ENCODE results near the gene ENKD1. TPM values are rescaled to one million over a fixed set of nuclear protein-coding genes. Genes with fewer than 3 reads are reported as not detected.

ENKD1 gene
- total and polyA plus RNA-seq, 5 donors, result 8.6 to 12.9 (median 10.0) TPM

GRCh38 chr16:67672306-67672705, 5.8 kb upstream of the ENKD1 start:
- peaks cover 8% of the 10 kb centered on the region for H3K4me1 ChIP-seq (ENCODE audit: control insufficient read depth, insufficient read depth, low read length)
- intact Hi-C loops (cut with DNase I), result loop anchor here in 2 of 4 donors (10.0 kb wide), 2 partner anchors 132 to 142 kb away; partner anchors contain the start of genes RANBP10 (in 1 of the 2) and TSNAXIP1 (in 1 of the 2)
- no peaks in the 10 kb centered on the region for H3K9me3 ChIP-seq (ENCODE audit: control insufficient read depth, low read length)
- DNase-seq (no peak), ATAC-seq (no peak)
- 35% methylated on average over 4 of the region's 4 CpGs for WGBS
- no peak overlapping the region for H3K4me3 ChIP-seq (ENCODE audit: low read length)
- H3K27me3 ChIP-seq (ENCODE audit: control insufficient read depth, insufficient read depth), result no peaks in the 10 kb centered on the region
- H3K27ac ChIP-seq (ENCODE audit: low read length), result no peak overlapping the region

GRCh38 chr16:67669499-67670101, 3.0 kb upstream of the ENKD1 start:
- 90% methylated on average over 10 of the region's 10 CpGs for WGBS
- Histone ChIP-seq H3K27me3 (ENCODE audit: control insufficient read depth, insufficient read depth) (no peaks in the 10 kb centered on the region), H3K4me3 (ENCODE audit: low read length) (no peak overlapping the region), H3K4me1 (ENCODE audit: control insufficient read depth, insufficient read depth, low read length) (peaks cover 10% of the 10 kb centered on the region), H3K27ac (ENCODE audit: low read length) (no peak overlapping the region), H3K9me3 (ENCODE audit: control insufficient read depth, low read length) (no peaks in the 10 kb centered on the region)
- intact Hi-C loops (cut with DNase I), result loop anchor here (5.0 to 10.0 kb wide), 5 partner anchors 105 to 147 kb away; partner anchors contain the start of genes CTCF (in 3 of the 4), RANBP10 (in 1 of the 4), RIPOR1 (in 1 of the 4) and TSNAXIP1 (in 1 of the 4)
- DNase-seq (peak in 1 of 3 donors; percentile 56), ATAC-seq (no peak)

DNA sequence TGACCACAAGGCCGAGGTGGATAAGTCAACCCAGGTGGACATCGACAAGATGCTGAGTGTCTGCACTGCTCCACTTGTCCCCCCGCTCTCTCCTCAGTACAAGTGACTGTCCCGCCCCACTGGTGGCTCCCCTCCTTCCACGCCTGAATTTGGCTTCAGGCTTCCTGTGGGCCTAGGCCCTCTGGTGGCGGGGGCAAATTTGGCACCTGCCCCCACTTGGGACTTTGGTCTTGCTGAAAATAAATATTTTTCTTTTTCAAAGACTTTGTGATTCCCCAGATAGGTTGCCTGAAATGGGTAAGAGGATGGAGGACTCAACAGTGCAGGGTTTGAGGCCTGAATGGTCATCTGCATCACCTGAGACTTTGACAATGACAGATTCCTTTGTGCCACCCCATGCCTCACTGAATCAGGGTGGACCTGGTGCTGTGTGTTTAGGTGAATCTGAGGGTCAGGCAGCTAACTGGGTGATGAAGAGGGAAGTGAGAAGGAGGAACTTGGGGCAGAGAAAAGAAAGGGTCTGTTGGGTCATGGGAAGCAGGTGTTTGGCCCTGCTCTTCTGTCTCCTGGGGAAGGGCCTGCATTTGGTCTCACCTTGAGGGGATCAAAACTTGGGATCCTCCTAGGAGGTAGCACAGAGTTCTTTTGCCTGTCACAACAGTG, 2.1 kb upstream of the ENKD1 start:
- no peak for ATAC-seq
- WGBS, result 92% methylated on average over 6 of the region's 6 CpGs
- H3K4me3 ChIP-seq (ENCODE audit: low read length), result no peak overlapping the region
- H3K27me3 ChIP-seq (ENCODE audit: control insufficient read depth, insufficient read depth), result no peaks in the 10 kb centered on the region
- H3K27ac ChIP-seq (ENCODE audit: low read length), result no peak overlapping the region
- H3K4me1 ChIP-seq (ENCODE audit: control insufficient read depth, insufficient read depth, low read length), result peaks cover 8% of the 10 kb centered on the region
- intact Hi-C loops (cut with DNase I), result loop anchor here (5.0 to 10.0 kb wide), 3 partner anchors 104 to 146 kb away; partner anchors contain the start of genes CTCF (in 3 of the 4) and RIPOR1 (in 1 of the 4)
- peak in 2 of 3 donors; percentile 59 to 64 for DNase-seq
- H3K9me3 ChIP-seq (ENCODE audit: control insufficient read depth, low read length), result no peaks in the 10 kb centered on the region

DNA sequence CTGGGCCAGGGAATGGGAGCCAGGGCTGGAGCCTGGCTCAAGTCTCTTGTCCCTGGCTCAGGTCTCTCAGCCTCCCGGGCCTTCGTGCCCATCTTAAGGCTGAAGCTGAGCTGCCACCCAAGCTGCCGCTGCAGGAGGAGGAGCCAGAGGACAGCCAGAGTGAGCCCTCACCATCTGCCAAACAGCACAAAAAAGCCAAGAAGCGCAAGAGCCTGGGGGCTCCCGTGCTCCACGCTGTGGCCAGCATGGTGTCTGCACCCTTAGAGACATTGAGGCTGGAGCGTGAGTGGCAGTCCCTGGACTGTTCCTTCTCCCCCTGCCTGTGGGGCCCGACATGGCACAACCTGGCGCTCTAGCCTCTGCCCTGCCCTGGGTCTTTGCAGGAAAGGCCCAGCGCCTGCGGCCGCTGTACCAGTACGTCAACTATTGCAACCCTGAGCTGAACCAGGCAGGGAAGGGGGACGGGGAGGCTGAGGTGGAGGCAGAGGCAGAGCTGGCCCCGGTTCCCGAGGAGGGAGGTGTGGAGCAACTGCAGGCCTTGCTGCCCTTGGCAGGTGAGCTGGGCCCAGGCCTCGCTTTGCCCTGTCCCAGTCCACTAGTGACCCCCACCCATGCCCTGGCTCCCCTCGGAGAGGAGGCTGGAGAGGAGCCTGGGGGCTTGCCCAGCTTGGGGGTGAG, 1.4 kb upstream of the ENKD1 start:
- DNase-seq, result peak; percentile 88 to 95 (median 94)
- intact Hi-C loops (cut with DNase I), result loop anchor here (2.0 to 10.0 kb wide), 4 partner anchors 103 to 147 kb away; partner anchors contain the start of genes CTCF (in 3 of the 4) and RIPOR1 (in 1 of the 4)
- Histone ChIP-seq H3K4me1 (ENCODE audit: control insufficient read depth, insufficient read depth, low read length) (peaks cover 5% of the 10 kb centered on the region), H3K9me3 (ENCODE audit: control insufficient read depth, low read length) (no peaks in the 10 kb centered on the region), H3K27me3 (ENCODE audit: control insufficient read depth, insufficient read depth) (no peaks in the 10 kb centered on the region), H3K4me3 (ENCODE audit: low read length) (no peak overlapping the region), H3K27ac (ENCODE audit: low read length) (peak overlapping the region; percentile 75)
- ATAC-seq, result peak; percentile 83 to 86
- 22% methylated on average over 18 of the region's 18 CpGs for WGBS

DNA sequence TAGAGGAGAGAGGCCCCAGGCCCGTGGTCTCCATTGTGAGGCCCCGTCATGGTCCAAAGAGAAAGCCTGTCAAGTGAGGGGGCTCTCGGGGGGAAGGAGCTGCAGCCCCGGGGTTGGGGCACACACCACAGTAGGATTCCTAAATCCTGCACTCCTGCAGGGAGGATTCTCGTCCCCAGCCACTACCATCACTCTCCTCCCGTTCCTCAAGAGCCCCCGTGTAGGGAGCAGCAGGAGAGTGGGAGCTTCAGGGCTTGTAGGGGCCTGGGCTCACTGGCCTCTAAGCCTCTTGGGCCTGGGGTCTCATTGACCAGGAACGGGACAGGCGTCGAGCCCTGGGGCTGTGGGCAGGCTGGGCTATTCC, 885 bp upstream of the ENKD1 start:
- Histone ChIP-seq H3K4me1 (ENCODE audit: control insufficient read depth, insufficient read depth, low read length) (peaks cover 5% of the 10 kb centered on the region), H3K27ac (ENCODE audit: low read length) (peak overlapping the region; percentile 75), H3K4me3 (ENCODE audit: low read length) (peak overlapping the region; percentile 77), H3K27me3 (ENCODE audit: control insufficient read depth, insufficient read depth) (no peaks in the 10 kb centered on the region), H3K9me3 (ENCODE audit: control insufficient read depth, low read length) (no peaks in the 10 kb centered on the region)
- WGBS, result 34% methylated on average over 10 of the region's 10 CpGs
- ATAC-seq, result no peak
- no peak for DNase-seq
- intact Hi-C loops (cut with DNase I), result loop anchor here (2.0 to 10.0 kb wide), 4 partner anchors 103 to 147 kb away; partner anchors contain the start of genes CTCF (in 3 of the 4) and RIPOR1 (in 1 of the 4)

- intact Hi-C loops (cut with DNase I), result loop anchor here (2.0 to 10.0 kb wide), 4 partner anchors 101 to 145 kb away; partner anchors contain the start of genes CTCF (in 3 of the 4) and RIPOR1 (in 1 of the 4)
- peak; percentile 60 to 84 (median 80) for DNase-seq
- no peaks in the 10 kb centered on the region for H3K9me3 ChIP-seq (ENCODE audit: control insufficient read depth, low read length)
- peak; percentile 8 to 9 for ATAC-seq
- H3K27ac ChIP-seq (ENCODE audit: low read length), result no peak overlapping the region
- H3K27me3 ChIP-seq (ENCODE audit: control insufficient read depth, insufficient read depth), result no peaks in the 10 kb centered on the region
- H3K4me3 ChIP-seq (ENCODE audit: low read length), result peak overlapping the region; percentile 77
- peaks cover 5% of the 10 kb centered on the region for H3K4me1 ChIP-seq (ENCODE audit: control insufficient read depth, insufficient read depth, low read length)
- 2% methylated on average over 46 of the region's 46 CpGs for whole genome bisulfite sequencing
Observed at GRCh38 chr16:67666032-67666551, 458 bp downstream of the ENKD1 start.

DNA sequence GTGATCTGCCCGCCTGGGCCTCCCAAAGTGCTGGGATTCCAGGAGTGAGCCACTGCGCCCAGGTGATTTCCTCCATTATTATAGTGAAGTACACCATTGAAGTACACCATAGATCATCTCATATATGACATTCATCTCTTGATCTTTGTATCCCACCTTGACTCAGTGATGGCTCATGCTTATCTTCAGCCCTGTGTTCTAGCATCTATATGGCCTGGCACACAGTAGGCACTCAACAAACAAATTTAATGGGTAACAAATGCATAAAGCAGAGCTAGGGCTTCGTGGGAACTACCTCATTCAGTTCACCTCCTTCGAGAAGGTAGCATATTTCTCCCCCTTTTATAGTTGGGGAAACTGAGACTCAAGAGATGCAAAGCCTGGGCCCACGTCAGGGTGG, 952 bp downstream of the ENKD1 start:
- no peaks in the 10 kb centered on the region for H3K9me3 ChIP-seq (ENCODE audit: control insufficient read depth, low read length)
- 76% methylated on average over 5 of the region's 5 CpGs for WGBS
- no peak for ATAC-seq
- H3K4me3 ChIP-seq (ENCODE audit: low read length), result peak overlapping the region; percentile 77
- H3K27me3 ChIP-seq (ENCODE audit: control insufficient read depth, insufficient read depth), result no peaks in the 10 kb centered on the region
- no peak overlapping the region for H3K27ac ChIP-seq (ENCODE audit: low read length)
- intact Hi-C loops (cut with DNase I), result loop anchor here (5.0 to 10.0 kb wide), 3 partner anchors 101 to 143 kb away; partner anchors contain the start of genes CTCF (in 3 of the 4) and RIPOR1 (in 1 of the 4)
- H3K4me1 ChIP-seq (ENCODE audit: control insufficient read depth, insufficient read depth, low read length), result peaks cover 5% of the 10 kb centered on the region
- no peak for DNase-seq

DNA sequence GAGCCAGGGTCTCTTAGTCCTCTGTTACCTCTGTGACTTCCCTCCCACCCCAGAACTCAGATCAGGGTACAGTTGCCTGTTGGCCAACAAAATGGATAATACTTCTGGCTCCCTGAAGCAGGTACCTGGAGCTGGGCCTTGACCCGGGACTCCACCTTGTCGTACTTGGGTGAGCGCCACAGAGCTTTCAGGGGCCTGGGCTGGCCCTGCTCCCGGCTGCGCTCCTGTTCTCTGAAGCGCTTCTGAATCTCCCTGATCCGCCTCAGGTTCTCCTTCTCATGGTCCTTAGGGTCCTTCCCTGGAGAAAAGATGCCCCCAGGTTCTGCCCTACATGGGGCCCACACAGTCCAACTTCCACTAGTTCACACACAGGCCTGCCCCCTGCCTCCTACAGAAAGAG, 1.7 kb downstream of the ENKD1 start:
- peaks cover 5% of the 10 kb centered on the region for H3K4me1 ChIP-seq (ENCODE audit: control insufficient read depth, insufficient read depth, low read length)
- no peak for ATAC-seq
- WGBS, result 97% methylated on average over 7 of the region's 7 CpGs

DNA sequence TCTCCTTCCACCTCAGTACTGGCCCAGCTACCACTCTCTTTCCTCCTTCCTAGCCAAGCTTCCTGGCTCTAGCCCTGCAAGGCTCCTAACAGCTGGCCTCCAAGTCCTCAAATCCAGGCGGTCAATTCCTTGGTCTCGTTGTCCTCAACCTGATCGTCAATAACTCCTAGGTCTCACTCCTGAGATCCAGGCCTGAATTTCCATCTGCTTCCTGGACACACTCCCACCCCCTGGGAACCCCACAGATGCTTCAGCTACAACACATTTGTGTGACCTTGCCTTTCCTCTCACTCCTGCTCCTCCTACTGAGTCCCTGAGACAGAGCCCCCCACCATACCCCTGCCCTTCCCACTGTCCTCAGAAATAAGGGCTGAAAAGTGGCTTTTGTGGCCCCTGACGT, 2.3 kb downstream of the ENKD1 start:
- Histone ChIP-seq H3K9me3 (ENCODE audit: control insufficient read depth, low read length) (no peaks in the 10 kb centered on the region), H3K27ac (ENCODE audit: low read length) (no peak overlapping the region), H3K4me1 (ENCODE audit: control insufficient read depth, insufficient read depth, low read length) (peaks cover 5% of the 10 kb centered on the region), H3K4me3 (ENCODE audit: low read length) (no peak overlapping the region), H3K27me3 (ENCODE audit: control insufficient read depth, insufficient read depth) (no peaks in the 10 kb centered on the region)
- ATAC-seq (no peak), DNase-seq (no peak)
- 81% methylated on average over 4 of the region's 4 CpGs for WGBS
- intact Hi-C loops (cut with DNase I), result loop anchor here (10.0 kb wide), 2 partner anchors 99 to 139 kb away; partner anchors contain the start of genes CTCF (in 3 of the 4) and RIPOR1 (in 1 of the 4)

More for the DNA sequence above, 1.7 kb downstream of the ENKD1 start:
- Histone ChIP-seq H3K27me3 (ENCODE audit: control insufficient read depth, insufficient read depth) (no peaks in the 10 kb centered on the region), H3K27ac (ENCODE audit: low read length) (no peak overlapping the region), H3K4me3 (ENCODE audit: low read length) (no peak overlapping the region), H3K9me3 (ENCODE audit: control insufficient read depth, low read length) (no peaks in the 10 kb centered on the region)
- DNase-seq, result peak in 1 of 3 donors; percentile 44
- intact Hi-C loops (cut with DNase I), result loop anchor here (5.0 to 10.0 kb wide), 3 partner anchors 100 to 143 kb away; partner anchors contain the start of genes CTCF (in 3 of the 4) and RIPOR1 (in 1 of the 4)

DNA sequence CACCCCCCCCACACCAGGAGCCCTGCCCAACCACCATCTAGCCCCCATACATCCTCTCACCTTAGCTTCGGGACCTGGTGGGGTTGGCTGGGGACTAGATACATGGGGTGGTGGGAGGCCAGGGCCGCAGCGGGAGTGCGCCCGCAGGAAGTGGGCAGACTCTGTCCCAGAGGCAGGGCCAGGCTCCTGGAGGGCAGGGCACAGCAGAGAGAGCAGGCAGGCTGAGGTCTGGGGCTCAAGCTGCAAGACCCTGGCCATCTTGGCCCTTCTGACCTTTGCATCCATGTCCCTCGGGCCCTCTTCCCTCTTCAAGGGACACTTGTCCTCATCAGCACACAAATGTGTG, 2.7 kb downstream of the ENKD1 start:
- Histone ChIP-seq H3K27me3 (ENCODE audit: control insufficient read depth, insufficient read depth) (no peaks in the 10 kb centered on the region), H3K9me3 (ENCODE audit: control insufficient read depth, low read length) (no peaks in the 10 kb centered on the region), H3K4me1 (ENCODE audit: control insufficient read depth, insufficient read depth, low read length) (peaks cover 5% of the 10 kb centered on the region), H3K27ac (ENCODE audit: low read length) (no peak overlapping the region), H3K4me3 (ENCODE audit: low read length) (no peak overlapping the region)
- 93% methylated on average over 6 of the region's 6 CpGs for WGBS
- ATAC-seq (no peak), DNase-seq (peak in 1 of 3 donors; percentile 60)
- intact Hi-C loops (cut with DNase I), result loop anchor here (10.0 kb wide), 2 partner anchors 99 to 139 kb away; partner anchors contain the start of genes CTCF (in 3 of the 4) and RIPOR1 (in 1 of the 4)

All from right cardiac atrium (tissue), 5 donors.